Stomach (tissue), 4 donors: ENCODE data around the gene CNOT1.

Experiments used
- EP300 ChIP-seq: sonication (generic); formaldehyde crosslinking; IDR thresholded peaks from one replicate; pipeline ENCODE4 v1.6.1; 2017; ENCODE audit warnings: antibody characterized with exemption
- POLR2A ChIP-seq, 4 donors: fragments of 450-650 bp; IDR thresholded peaks; one replicate each; pipeline ENCODE4 v1.6.1; 2016; ENCODE audit warnings: antibody characterized with exemption in 4 of 4, control low read depth in 2 of 4, mild to moderate bottlenecking in 1 of 4, moderate library complexity in 1 of 4
- TF ChIP-seq, protein P1 (sequence below), 7 experiments: fragments of 450-650 bp in 4 of 7; fragments of 200-600 bp in 3 of 7; sonication (generic) in 3 of 7; IDR thresholded peaks; one replicate each; pipeline ENCODE4 v1.5.1; 2016 to 2019; ENCODE audit warnings: antibody characterized with exemption in 7 of 7, control low read depth in 2 of 7, mild to moderate bottlenecking in 1 of 7

DNA sequence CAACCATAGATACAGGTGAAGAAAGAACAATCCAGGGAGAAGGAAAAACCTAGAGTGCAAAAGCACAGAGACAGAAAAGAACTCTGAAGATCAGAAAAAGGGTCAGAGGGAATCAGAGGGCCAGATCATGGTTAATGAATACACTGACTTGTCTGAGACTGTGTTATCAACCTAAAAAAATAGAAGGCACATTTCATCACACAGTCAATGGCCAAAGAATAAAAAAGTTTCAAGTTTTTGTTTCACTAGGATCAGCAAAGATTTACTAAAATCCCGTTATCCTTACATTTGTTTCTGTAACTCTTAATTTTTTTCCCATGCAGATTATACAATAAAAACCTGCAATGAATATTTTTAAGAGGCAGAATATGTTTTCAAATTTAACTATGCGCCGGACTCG lies 38.5 kb downstream of the CNOT1 start:
- TF ChIP-seq, protein P1, sequence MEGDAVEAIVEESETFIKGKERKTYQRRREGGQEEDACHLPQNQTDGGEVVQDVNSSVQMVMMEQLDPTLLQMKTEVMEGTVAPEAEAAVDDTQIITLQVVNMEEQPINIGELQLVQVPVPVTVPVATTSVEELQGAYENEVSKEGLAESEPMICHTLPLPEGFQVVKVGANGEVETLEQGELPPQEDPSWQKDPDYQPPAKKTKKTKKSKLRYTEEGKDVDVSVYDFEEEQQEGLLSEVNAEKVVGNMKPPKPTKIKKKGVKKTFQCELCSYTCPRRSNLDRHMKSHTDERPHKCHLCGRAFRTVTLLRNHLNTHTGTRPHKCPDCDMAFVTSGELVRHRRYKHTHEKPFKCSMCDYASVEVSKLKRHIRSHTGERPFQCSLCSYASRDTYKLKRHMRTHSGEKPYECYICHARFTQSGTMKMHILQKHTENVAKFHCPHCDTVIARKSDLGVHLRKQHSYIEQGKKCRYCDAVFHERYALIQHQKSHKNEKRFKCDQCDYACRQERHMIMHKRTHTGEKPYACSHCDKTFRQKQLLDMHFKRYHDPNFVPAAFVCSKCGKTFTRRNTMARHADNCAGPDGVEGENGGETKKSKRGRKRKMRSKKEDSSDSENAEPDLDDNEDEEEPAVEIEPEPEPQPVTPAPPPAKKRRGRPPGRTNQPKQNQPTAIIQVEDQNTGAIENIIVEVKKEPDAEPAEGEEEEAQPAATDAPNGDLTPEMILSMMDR (IDR thresholded peaks at IDR 0.05) = no peak
- TF ChIP-seq EP300 (no peak), POLR2A (IDR thresholded peaks at IDR 0.05) (no peak)
